Liver (tissue), 9 donors: ENCODE measurements around the gene ANKRD11. TPM values are rescaled to one million over a fixed set of nuclear protein-coding genes. Genes with fewer than 3 reads are reported as not detected.

Experiments
- DNase-seq: peaks from one replicate; pipeline ENCODE4 v3.0.0-alpha.2; 2017; ENCODE audit warnings: low spot score
- H3K27ac ChIP-seq, 2 donors: one replicate each; pipeline ENCODE4 v1.7.0; 2013; ENCODE audit warnings: inconsistent platforms in 2 of 2, low read length in 2 of 2, control low read depth in 1 of 2, low read depth in 1 of 2, mild to moderate bottlenecking in 1 of 2
- H3K27me3 ChIP-seq, 4 donors: one replicate each; pipeline versions ENCODE4 v1.6.1 to v1.7.0; 2013; ENCODE audit warnings: low read length in 3 of 4, inconsistent platforms in 1 of 4, mild to moderate bottlenecking in 1 of 4, moderate library complexity in 1 of 4; ENCODE audit not compliant: control insufficient read depth in 4 of 4, insufficient read depth in 4 of 4
- H3K36me3 ChIP-seq, 4 donors: one replicate each; pipeline versions ENCODE4 v1.6.1 to v1.7.0; 2013; ENCODE audit warnings: low read length in 3 of 4, mild to moderate bottlenecking in 3 of 4, low read depth in 1 of 4, moderate library complexity in 1 of 4; ENCODE audit not compliant: control insufficient read depth in 4 of 4, insufficient read depth in 3 of 4
- H3K4me1 ChIP-seq, 4 donors: one replicate each; pipeline versions ENCODE4 v1.6.1 to v1.7.0; 2013; ENCODE audit warnings: low read length in 3 of 4, mild to moderate bottlenecking in 3 of 4, moderate library complexity in 1 of 4; ENCODE audit not compliant: control insufficient read depth in 4 of 4, insufficient read depth in 4 of 4
- H3K4me3 ChIP-seq, 3 donors: one replicate each; pipeline versions ENCODE4 v1.6.1 to v1.7.0; 2013; ENCODE audit warnings: low read length in 3 of 3, control low read depth in 1 of 3, low read depth in 1 of 3, mild to moderate bottlenecking in 1 of 3
- H3K9ac ChIP-seq, 2 donors: one replicate each; pipeline ENCODE4 v1.7.0; 2013; ENCODE audit warnings: low read length in 2 of 2, mild to moderate bottlenecking in 2 of 2, moderate library complexity in 2 of 2, control low read depth in 1 of 2, low read depth in 1 of 2
- H3K9me3 ChIP-seq, 4 donors: one replicate each; pipeline versions ENCODE4 v1.6.1 to v1.7.0; 2013; ENCODE audit warnings: low read length in 3 of 4; ENCODE audit not compliant: control insufficient read depth in 4 of 4
- ATF3 ChIP-seq: IDR thresholded peaks from 2 replicates; pipeline ENCODE4 v1.6.1; 2016; ENCODE audit warnings: antibody characterized with exemption
- CTCF ChIP-seq: fragments of 150-350 bp; IDR thresholded peaks from 2 replicates; pipeline ENCODE4 v1.5.1; 2017; ENCODE audit warnings: improper control_type of control experiment, low read depth, low read length; ENCODE audit not compliant: missing input control
- FOXA1 ChIP-seq: IDR thresholded peaks from 2 replicates; pipeline ENCODE4 v1.6.1; 2016; ENCODE audit warnings: antibody characterized with exemption
- FOXA2 ChIP-seq: IDR thresholded peaks from 2 replicates; pipeline ENCODE4 v1.6.1; 2016; ENCODE audit warnings: antibody characterized with exemption
- HNF4A ChIP-seq, 2 donors: conservative IDR thresholded peaks; 2 replicates each; pipeline ENCODE4 v1.6.1; 2016; ENCODE audit warnings: antibody characterized with exemption in 2 of 2, mild to moderate bottlenecking in 2 of 2
- HNF4G ChIP-seq: IDR thresholded peaks from 2 replicates; pipeline ENCODE4 v1.6.1; 2016; ENCODE audit warnings: antibody characterized with exemption
- JUND ChIP-seq, 2 donors: IDR thresholded peaks; 2 replicates each; pipeline ENCODE4 v1.6.1; 2016; ENCODE audit warnings: antibody characterized with exemption in 2 of 2
- MAX ChIP-seq: IDR thresholded peaks from 2 replicates; pipeline ENCODE4 v1.6.1; 2016; ENCODE audit warnings: antibody characterized with exemption
- NR2F2 ChIP-seq: IDR thresholded peaks from 2 replicates; pipeline ENCODE4 v1.6.1; 2016; ENCODE audit warnings: antibody characterized with exemption
- RAD21 ChIP-seq, 2 donors: IDR thresholded peaks; 2 replicates each; pipeline ENCODE4 v1.6.1; 2016; ENCODE audit warnings: antibody characterized with exemption in 2 of 2, mild to moderate bottlenecking in 2 of 2
- REST ChIP-seq: IDR thresholded peaks from 2 replicates; pipeline ENCODE4 v1.6.1; 2016; ENCODE audit warnings: antibody characterized with exemption, mild to moderate bottlenecking
- RXRA ChIP-seq, 2 donors: IDR thresholded peaks; 2 replicates each; pipeline ENCODE4 v1.6.1; 2017 to 2018; ENCODE audit warnings: antibody characterized with exemption in 2 of 2, mild to moderate bottlenecking in 1 of 2
- SP1 ChIP-seq: IDR thresholded peaks from 2 replicates; pipeline ENCODE4 v1.6.1; 2018; ENCODE audit warnings: antibody characterized with exemption, mild to moderate bottlenecking
- TAF1 ChIP-seq: conservative IDR thresholded peaks from 2 replicates; pipeline ENCODE4 v1.6.1; 2016; ENCODE audit warnings: antibody characterized with exemption, mild to moderate bottlenecking
- YY1 ChIP-seq: IDR thresholded peaks from 2 replicates; pipeline ENCODE4 v1.6.1; 2016; ENCODE audit warnings: antibody characterized with exemption, mild to moderate bottlenecking
- ZBTB33 ChIP-seq: IDR thresholded peaks from 2 replicates; pipeline ENCODE4 v1.6.1; 2016; ENCODE audit warnings: antibody characterized with exemption
- WGBS: extraction: QIAGEN DNeasy Blood & Tissue Kit; methylation state at CpG from one replicate; pipeline ENCODE4 v1.1.7; 2013; 5-methylcytosine and 5-hydroxymethylcytosine counted together
- polyA plus RNA-seq, 2 donors: library from polyadenylated mRNA; stranded (reverse) in 1 of 2; unstranded in 1 of 2; fragments of 200-250 nt in 1 of 2; fragments of >200 nt in 1 of 2; fragmentation: Nextera tagmentation in 1 of 2; extraction: Ambion mirVana in 1 of 2; gene quantifications; one replicate each; pipeline versions ENCODE4 v1.2.1 to v1.2.3, GENCODE V29; 2013 to 2015
- total RNA-seq, 2 donors: library from RNA; depleted of rRNA; stranded (reverse); fragments of >200 nt; gene quantifications; one replicate each; pipeline ENCODE4 v1.2.3, GENCODE V29; 2014
- donor health status: healthy.
- donor health status: healthy.
- donor health status: healthy.
- donor health status: healthy.
- donor health status: healthy.

Gene ANKRD11
- total and polyA plus RNA-seq, 4 donors: 16.3 to 55.1 (median 28.0) TPM

GRCh38 chr16:89266521-89267134 is 223.7 kb downstream of the ANKRD11 start:
- TF ChIP-seq HNF4G (no peak), ATF3 (no peak), HNF4A (conservative IDR thresholded peaks at IDR 0.05) (no peak), NR2F2 (no peak), YY1 (no peak), REST (no peak), MAX (no peak), FOXA2 (no peak), CTCF (no peak), TAF1 (no peak)
- H3K9ac ChIP-seq: no peak overlapping the region
- H3K36me3 ChIP-seq: peaks cover 0 to 38% (median 15%) of the 10 kb centered on the region in 4 donors
- no peaks in the 10 kb centered on the region for H3K9me3 ChIP-seq
- H3K4me1 ChIP-seq: peaks cover 5 to 14% (median 11%) of the 10 kb centered on the region in 4 donors
- no peak overlapping the region for H3K27ac ChIP-seq
- no peaks in the 10 kb centered on the region for H3K27me3 ChIP-seq
- DNase-seq: no peak
- H3K4me3 ChIP-seq: no peak overlapping the region
- 96% methylated on average over 17 of the region's 17 CpGs for WGBS

- DNase-seq: no peak
- TF ChIP-seq ZBTB33 (no peak), RXRA (IDR thresholded peaks at IDR 0.05) (no peak), FOXA2 (no peak), NR2F2 (no peak), HNF4G (no peak), MAX (no peak), RAD21 (IDR thresholded peaks at IDR 0.05) (no peak), FOXA1 (no peak), TAF1 (no peak), JUND (IDR thresholded peaks at IDR 0.05) (no peak), YY1 (no peak), REST (no peak), CTCF (no peak), SP1 (no peak)
- Histone ChIP-seq H3K27ac (no peak overlapping the region), H3K4me1 (peaks cover 5 to 19% (median 16%) of the 10 kb centered on the region in 4 donors), H3K9ac (no peak overlapping the region), H3K27me3 (no peaks in the 10 kb centered on the region), H3K9me3 (no peaks in the 10 kb centered on the region), H3K36me3 (peaks cover 0 to 29% (median 14%) of the 10 kb centered on the region in 4 donors), H3K4me3 (no peak overlapping the region)
- 94% methylated on average over 21 of the region's 21 CpGs for WGBS
Measured at GRCh38 chr16:89265647-89266046, 224.7 kb downstream of the ANKRD11 start.
